Measurements from ENCODE around the gene TMEM63C.

TMEM63C gene

DNA sequence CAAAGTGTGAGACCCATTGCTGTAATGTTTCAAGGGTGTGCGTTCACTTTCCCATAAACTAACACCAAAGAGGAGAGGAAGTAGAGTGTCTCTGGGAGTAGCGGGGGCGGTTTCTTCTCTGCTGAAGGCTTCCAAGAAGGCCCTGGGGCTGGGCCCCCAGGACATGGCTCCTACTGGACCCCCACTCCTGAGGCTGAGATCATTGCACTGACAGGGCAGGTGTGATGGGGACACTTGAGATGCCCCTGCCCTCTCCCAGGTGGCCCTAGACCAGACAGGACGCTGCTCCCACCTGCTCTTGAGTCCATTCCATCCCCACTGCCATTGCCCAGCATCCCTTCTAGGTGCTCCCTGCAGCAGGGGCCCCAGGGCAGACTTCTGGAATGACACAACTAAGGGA is 20.1 kb downstream of the TMEM63C start:
- H3K27ac Mint-ChIP-seq, result no peak overlapping the region
- DNase-seq (ENCODE audit: low spot score in 2 of 2) (no peak), ATAC-seq (no peak)
- no peak overlapping the region for H3K4me3 Mint-ChIP-seq
- no peaks in the 10 kb centered on the region for H3K4me1 Mint-ChIP-seq
- no peaks in the 10 kb centered on the region for H3K36me3 Mint-ChIP-seq
- H3K9me3 Mint-ChIP-seq, result no peaks in the 10 kb centered on the region

GRCh38 chr14:77203611-77204458 is 22.2 kb downstream of the TMEM63C start:
- H3K4me3 Mint-ChIP-seq, result no peak overlapping the region
- ATAC-seq (peak; percentile 8), DNase-seq (ENCODE audit: low spot score in 2 of 2) (no peak)
- H3K27ac Mint-ChIP-seq, result no peak overlapping the region
- H3K36me3 Mint-ChIP-seq, result no peaks in the 10 kb centered on the region
- no peaks in the 10 kb centered on the region for H3K4me1 Mint-ChIP-seq
- no peaks in the 10 kb centered on the region for H3K9me3 Mint-ChIP-seq

DNA sequence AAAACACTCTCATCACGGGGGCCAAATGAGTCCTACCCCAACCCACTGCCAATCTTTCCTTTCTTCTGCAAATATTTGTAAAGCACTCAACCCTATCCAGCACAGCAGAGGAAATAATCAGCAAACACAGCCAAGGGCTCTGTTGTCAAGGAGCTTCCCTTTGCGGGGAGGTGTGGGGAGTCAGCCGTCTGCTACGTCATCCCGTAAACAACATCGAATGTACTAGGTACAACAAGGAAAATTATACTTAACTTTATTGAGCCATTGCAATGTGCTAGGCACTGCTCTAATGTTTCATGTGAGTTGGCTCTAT is 22.8 kb downstream of the TMEM63C start:
- H3K27ac Mint-ChIP-seq, result no peak overlapping the region
- no peak for ATAC-seq
- no peak overlapping the region for H3K4me3 Mint-ChIP-seq
- H3K4me1 Mint-ChIP-seq, result no peaks in the 10 kb centered on the region
- H3K36me3 Mint-ChIP-seq, result no peaks in the 10 kb centered on the region
- no peak for DNase-seq (ENCODE audit: low spot score in 2 of 2)
- H3K9me3 Mint-ChIP-seq, result no peaks in the 10 kb centered on the region

DNA sequence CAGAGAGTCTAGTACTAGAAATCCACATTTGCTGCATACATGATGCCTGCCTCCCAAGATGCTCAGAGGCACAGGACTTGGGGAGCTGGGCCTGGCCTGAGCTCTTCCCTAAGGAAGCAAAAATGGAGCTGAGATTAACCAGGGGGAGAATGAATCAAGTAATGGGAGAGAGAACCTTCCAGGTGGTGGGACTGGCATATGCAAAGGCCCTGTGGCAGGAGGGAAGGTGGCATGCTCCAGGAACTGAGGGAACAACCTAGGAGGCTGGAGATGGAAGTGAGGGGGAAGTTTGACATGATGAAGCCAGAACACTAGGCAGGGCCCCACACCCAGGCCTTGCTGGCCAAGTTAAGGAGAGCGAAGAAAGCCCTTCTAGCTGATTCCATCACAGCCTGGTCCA is 23.3 kb downstream of the TMEM63C start:
- DNase-seq (ENCODE audit: low spot score in 2 of 2) (no peak), ATAC-seq (no peak)
- H3K36me3 Mint-ChIP-seq, result no peaks in the 10 kb centered on the region
- no peak overlapping the region for H3K4me3 Mint-ChIP-seq
- no peaks in the 10 kb centered on the region for H3K9me3 Mint-ChIP-seq
- no peaks in the 10 kb centered on the region for H3K4me1 Mint-ChIP-seq
- H3K27ac Mint-ChIP-seq, result no peak overlapping the region

DNA sequence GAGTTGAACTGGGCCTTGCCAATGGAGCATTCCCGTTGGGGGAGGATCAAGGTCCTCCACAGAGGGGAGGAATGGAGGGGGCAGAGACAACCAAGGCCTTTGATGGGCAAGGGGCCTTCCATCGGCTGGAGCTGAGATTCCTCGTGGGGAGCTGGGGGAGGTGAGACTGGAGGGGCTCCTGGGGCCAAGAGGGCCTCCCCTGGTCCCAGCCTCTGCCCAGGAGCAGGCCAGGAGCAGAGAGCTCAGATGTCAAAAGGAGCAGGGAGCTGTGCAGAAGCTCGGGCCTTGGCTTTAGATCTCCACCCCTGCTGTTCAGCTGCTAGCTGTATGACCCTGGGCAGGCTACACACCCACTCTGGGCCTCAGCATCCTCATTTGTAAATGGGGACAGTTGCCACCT is 24.0 kb downstream of the TMEM63C start:
- Mint-ChIP-seq H3K4me3 (no peak overlapping the region), H3K36me3 (no peaks in the 10 kb centered on the region), H3K4me1 (no peaks in the 10 kb centered on the region), H3K9me3 (no peaks in the 10 kb centered on the region), H3K27ac (no peak overlapping the region)
- no peak for DNase-seq (ENCODE audit: low spot score in 2 of 2)
- no peak for ATAC-seq

- H3K4me1 Mint-ChIP-seq, result no peaks in the 10 kb centered on the region
- ATAC-seq, result no peak
Measured at GRCh38 chr14:77206261-77206824, 24.7 kb downstream of the TMEM63C start.

DNA sequence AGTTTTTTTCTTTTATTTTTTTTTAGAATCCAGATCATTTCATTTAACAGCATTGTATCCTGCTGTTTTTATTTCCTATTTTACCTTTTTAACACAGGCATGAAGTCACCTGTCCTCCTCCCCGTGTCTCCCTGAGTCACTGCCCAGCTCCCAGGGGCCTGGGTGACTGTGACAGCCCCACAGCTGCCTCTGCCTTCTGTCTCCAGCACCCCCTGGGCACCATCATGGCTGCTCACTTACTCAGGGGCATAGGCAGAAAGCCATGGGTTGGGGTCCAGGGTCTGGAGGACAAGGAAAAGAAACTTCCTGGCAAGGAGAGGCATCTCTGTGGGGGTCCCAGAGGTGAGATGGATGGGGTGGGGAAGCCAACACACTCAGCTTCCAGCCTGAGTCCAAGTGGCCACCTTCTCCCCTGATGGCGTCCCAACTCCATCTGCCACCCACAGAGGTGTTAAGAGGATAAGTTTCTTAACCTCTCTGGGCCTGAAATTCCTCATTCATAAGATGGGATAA is 25.3 kb downstream of the TMEM63C start:
- Mint-ChIP-seq H3K4me3 (no peak overlapping the region), H3K9me3 (no peaks in the 10 kb centered on the region), H3K4me1 (no peaks in the 10 kb centered on the region), H3K27ac (no peak overlapping the region), H3K36me3 (no peaks in the 10 kb centered on the region)
- ATAC-seq, result no peak
- DNase-seq (ENCODE audit: low spot score in 2 of 2), result no peak

More at GRCh38 chr14:77206261-77206824, 24.7 kb downstream of the TMEM63C start:
- no peak overlapping the region for H3K4me3 Mint-ChIP-seq
- DNase-seq (ENCODE audit: low spot score in 2 of 2), result no peak
- no peaks in the 10 kb centered on the region for H3K36me3 Mint-ChIP-seq
- no peak overlapping the region for H3K27ac Mint-ChIP-seq
- no peaks in the 10 kb centered on the region for H3K9me3 Mint-ChIP-seq

DNA sequence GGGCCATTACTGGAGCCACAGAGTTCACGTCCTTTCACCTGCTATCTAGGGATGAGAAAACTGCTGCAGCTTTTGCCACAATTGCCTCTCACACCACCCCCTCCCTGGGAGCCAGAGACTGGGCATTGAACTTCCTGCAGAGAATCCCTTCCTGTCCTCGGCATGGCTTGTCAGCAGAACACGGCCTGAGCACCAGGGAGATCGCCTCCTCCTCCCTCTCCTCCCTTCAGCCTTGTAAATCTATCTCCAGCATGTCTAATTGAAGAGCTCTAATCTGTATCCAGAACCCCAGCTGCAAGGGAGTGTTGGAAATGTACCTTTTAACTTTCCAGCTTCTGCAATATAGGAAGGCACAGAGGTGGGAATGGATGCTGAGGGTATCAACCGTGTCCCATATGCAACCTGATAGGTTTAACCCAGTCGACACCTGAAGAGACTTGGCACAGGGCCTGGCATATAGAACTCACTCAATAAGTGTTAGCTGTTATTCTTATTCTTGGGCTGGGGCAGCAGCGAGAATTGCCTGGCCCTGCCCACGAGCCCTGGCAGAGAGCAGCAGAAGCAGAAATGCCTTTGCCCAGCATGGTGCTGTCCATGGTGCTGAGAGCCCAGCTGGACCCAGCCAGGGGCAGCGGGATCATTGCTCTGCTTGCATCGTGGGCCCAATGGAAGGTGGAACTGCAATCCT is 26.8 kb downstream of the TMEM63C start:
- Mint-ChIP-seq H3K4me3 (no peak overlapping the region), H3K4me1 (no peaks in the 10 kb centered on the region), H3K9me3 (no peaks in the 10 kb centered on the region), H3K36me3 (no peaks in the 10 kb centered on the region), H3K27ac (no peak overlapping the region)
- peak; percentile 33 to 68 for DNase-seq (ENCODE audit: low spot score in 2 of 2)
- no peak for ATAC-seq

GRCh38 chr14:77208979-77209318 is 27.4 kb downstream of the TMEM63C start:
- H3K27ac Mint-ChIP-seq, result no peak overlapping the region
- ATAC-seq, result no peak
- no peak for DNase-seq (ENCODE audit: low spot score in 2 of 2)
- H3K4me1 Mint-ChIP-seq, result no peaks in the 10 kb centered on the region
- no peaks in the 10 kb centered on the region for H3K9me3 Mint-ChIP-seq
- H3K36me3 Mint-ChIP-seq, result no peaks in the 10 kb centered on the region
- H3K4me3 Mint-ChIP-seq, result no peak overlapping the region

DNA sequence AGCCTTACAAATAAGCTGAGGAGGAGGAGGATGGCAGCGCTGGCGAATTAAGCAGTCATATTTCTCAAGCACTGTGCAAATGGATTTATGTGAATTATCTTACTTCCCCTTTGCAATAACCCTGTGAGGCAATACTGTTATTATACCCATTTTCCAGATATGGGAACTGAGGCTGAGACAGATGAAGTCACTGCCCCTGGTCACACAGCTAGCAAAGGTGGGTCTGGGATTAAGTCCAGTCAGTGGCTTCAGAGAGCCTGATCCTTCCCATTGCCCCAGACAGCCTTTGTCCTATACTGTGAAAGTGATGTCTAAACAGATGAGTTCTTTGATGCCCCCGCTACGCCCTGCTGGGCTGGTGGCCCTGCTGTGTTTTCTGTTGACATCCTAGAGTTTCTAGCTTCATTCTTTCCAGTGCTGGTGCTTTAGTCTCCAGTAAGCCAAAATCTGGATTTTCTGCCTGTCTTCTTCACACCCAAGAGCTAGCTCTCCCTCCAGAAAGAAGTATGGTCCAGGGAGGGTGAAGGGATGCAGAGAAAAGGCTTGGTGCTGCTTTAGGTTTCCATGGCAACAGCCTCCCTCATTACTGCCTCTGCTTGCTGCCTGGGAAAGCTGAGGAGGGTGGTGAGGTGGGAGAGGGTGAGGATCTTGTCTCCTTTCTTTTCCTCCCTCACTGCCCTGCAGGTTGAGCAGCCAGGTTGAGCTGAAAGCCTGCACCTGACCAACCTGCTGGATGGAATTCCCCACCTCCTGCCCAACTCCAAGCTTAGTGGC is 30.7 kb downstream of the TMEM63C start:
- H3K36me3 Mint-ChIP-seq, result no peaks in the 10 kb centered on the region
- ATAC-seq (no peak), DNase-seq (ENCODE audit: low spot score in 2 of 2) (no peak)
- no peaks in the 10 kb centered on the region for H3K4me1 Mint-ChIP-seq
- H3K9me3 Mint-ChIP-seq, result no peaks in the 10 kb centered on the region
- H3K4me3 Mint-ChIP-seq, result no peak overlapping the region
- no peak overlapping the region for H3K27ac Mint-ChIP-seq

DNA sequence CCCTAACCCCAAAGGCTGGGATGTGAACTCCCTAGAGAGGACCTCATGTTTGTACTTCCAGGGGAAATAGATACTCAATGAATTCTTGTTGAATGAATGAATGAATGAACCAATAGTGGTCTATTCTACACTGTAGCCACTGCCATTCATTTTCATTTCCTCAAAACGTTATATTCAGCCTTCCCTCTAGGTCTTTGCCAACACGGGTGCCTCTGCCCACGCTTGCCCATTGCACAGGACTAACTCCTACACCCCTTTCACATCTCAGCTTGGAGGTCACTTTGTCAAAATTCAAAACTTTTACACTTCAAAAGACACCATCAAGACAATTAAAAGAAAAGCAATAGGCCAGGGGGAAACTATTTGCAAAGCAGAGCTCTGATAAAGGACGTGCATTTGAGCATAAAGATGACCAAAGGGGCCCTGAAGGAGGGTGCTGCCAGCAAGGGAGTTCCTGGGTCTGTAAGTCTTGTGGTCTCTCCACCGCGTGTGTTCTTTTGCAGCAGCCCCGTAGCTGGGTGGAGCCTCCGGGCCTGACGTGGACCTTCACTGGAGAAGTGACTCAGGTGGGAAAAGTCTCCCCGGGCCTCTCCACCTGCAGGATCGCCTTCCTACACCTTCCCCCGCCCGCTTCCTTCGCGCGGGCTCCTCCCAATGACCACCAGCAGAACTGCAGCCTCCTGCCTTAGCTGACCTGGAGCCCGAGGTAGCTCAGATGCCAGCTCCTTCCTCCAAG is 31.5 kb downstream of the TMEM63C start:
- Mint-ChIP-seq H3K4me3 (no peak overlapping the region), H3K36me3 (no peaks in the 10 kb centered on the region), H3K27ac (no peak overlapping the region), H3K4me1 (no peaks in the 10 kb centered on the region), H3K9me3 (no peaks in the 10 kb centered on the region)
- DNase-seq (ENCODE audit: low spot score in 2 of 2) (peak; percentile 9 to 61), ATAC-seq (peak; percentile 66)

DNA sequence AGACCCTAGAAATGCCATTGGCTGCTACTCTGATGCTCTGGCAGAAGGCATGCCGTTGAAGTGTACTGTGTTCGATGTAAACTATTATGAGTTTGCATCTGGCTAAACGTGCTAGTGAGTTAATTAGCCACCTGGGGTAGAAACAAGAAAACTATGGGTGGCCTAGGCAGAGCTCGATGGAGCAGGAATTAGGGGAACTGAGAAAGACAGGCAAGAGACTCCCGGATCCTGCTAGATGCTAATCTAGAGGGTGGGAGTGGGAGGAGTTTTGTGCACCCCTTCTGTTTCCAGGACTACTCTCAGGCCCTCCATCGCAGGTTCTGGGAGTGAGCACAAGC is 32.0 kb downstream of the TMEM63C start:
- Mint-ChIP-seq H3K4me3 (no peak overlapping the region), H3K9me3 (no peaks in the 10 kb centered on the region), H3K27ac (no peak overlapping the region), H3K36me3 (no peaks in the 10 kb centered on the region), H3K4me1 (no peaks in the 10 kb centered on the region)
- DNase-seq (ENCODE audit: low spot score in 2 of 2) (no peak), ATAC-seq (no peak)

DNA sequence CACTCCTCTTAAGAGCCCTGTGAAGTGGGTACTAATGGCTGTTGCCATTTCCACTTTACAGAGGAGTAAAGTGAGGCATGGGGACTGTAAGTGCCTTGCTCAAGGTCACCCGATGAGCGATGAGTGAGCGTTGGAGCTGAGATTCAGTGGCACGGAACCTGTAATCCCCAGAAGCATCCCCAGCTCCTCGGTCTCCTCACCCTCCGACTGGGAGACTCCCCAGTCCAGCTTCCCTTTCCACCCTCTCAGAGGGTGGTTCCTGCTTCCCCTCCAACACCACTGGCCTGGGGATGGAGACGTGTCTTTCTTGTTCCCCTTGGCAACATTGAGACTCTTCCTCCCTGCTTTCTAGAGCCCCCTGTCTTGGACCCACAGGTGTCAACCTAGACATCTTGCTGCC is 32.6 kb downstream of the TMEM63C start:
- Mint-ChIP-seq H3K4me1 (no peaks in the 10 kb centered on the region), H3K36me3 (no peaks in the 10 kb centered on the region), H3K4me3 (no peak overlapping the region), H3K27ac (no peak overlapping the region), H3K9me3 (no peaks in the 10 kb centered on the region)
- no peak for ATAC-seq
- DNase-seq (ENCODE audit: low spot score in 2 of 2), result no peak

DNA sequence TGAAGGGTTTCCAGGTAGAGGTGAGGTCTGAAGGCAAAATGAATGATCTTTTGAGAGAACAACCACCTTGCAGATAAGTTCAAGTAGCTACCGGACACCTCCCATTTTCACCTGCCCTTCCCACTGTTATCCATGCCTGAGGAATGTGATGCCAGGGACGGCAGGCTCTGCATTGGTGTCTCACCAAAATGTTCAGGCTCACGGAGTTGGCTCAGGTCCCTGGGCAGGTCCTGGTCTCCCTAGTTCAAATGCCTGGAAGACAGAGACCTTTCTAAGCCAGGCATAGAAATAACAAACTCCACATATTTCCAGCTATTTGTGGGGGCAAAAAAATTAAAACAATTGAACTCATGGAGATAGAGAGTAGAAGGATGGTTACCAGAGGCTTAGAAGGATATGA is 36.0 kb downstream of the TMEM63C start:
- DNase-seq (ENCODE audit: low spot score in 2 of 2) (no peak), ATAC-seq (no peak)
- Mint-ChIP-seq H3K9me3 (peaks cover 6% of the 10 kb centered on the region), H3K4me3 (no peak overlapping the region), H3K4me1 (peaks cover 12% of the 10 kb centered on the region), H3K27ac (no peak overlapping the region), H3K36me3 (peaks cover 6% of the 10 kb centered on the region)

DNA sequence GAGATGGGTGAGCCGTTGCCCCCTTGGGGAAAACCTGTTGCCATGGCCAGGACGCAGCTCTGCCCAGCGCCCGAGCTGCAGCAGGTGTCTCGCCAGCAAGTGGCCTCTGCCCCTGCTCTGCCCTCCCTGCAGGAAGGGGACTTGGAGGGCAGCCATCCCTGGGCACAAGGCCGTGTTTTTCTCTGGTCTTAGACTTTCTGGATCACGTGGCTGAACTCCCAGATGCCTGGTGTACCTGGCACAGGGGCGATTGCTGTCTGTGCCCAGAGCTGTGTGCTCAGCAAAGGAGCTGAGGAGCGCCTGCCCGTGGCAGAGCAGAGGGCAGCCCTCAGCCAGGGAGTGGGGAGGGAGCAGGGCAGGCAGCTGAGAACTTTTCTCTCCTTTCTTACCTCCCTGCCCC is 38.0 kb downstream of the TMEM63C start:
- H3K36me3 Mint-ChIP-seq, result peaks cover 6% of the 10 kb centered on the region
- DNase-seq (ENCODE audit: low spot score in 2 of 2) (no peak), ATAC-seq (no peak)
- no peak overlapping the region for H3K4me3 Mint-ChIP-seq
- H3K27ac Mint-ChIP-seq, result no peak overlapping the region
- peaks cover 6% of the 10 kb centered on the region for H3K9me3 Mint-ChIP-seq
- H3K4me1 Mint-ChIP-seq, result peaks cover 12% of the 10 kb centered on the region

Measured in stimulated activated effector memory CD8-positive, alpha-beta T cell treated with anti-CD3 and anti-CD28 coated beads, Interleukin-12 subunit alpha, Interleukin-12 subunit beta, amount 100 ng/mL, for 72 hours (primary cell).